ENCODE measurements around the gene MFSD2B.

DNA sequence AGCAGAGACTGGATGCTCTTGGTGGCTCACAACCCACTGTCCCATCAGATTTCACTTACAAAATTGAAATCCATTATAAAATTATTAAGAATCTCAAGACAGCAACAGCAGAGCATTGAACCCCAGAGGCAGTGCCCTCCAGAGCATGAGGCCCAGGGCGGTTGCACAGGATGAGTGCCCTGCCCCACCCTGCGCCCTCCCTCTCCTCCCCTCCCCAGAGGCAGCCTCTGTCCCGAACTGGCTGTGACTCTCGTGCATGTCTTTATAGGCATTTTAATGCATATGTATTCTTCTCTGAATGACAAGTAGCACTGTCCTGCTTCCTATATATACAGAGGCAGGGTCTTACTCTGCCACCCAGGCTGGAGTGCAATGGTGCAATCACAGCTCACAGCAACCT, 10.4 kb downstream of the MFSD2B start:
- TF ChIP-seq, protein P1, sequence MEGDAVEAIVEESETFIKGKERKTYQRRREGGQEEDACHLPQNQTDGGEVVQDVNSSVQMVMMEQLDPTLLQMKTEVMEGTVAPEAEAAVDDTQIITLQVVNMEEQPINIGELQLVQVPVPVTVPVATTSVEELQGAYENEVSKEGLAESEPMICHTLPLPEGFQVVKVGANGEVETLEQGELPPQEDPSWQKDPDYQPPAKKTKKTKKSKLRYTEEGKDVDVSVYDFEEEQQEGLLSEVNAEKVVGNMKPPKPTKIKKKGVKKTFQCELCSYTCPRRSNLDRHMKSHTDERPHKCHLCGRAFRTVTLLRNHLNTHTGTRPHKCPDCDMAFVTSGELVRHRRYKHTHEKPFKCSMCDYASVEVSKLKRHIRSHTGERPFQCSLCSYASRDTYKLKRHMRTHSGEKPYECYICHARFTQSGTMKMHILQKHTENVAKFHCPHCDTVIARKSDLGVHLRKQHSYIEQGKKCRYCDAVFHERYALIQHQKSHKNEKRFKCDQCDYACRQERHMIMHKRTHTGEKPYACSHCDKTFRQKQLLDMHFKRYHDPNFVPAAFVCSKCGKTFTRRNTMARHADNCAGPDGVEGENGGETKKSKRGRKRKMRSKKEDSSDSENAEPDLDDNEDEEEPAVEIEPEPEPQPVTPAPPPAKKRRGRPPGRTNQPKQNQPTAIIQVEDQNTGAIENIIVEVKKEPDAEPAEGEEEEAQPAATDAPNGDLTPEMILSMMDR (conservative IDR thresholded peaks at IDR 0.05; ENCODE audit: low read length), result no peak
- no peak for TF ChIP-seq EZH2phosphoT487 (IDR thresholded peaks at IDR 0.05; ENCODE audit: borderline replicate concordance, low read depth, low read length)
